Neural progenitor cell (in vitro differentiated cells): Measurements from ENCODE around the gene NOBOX.
"Not testable (repeated sequence)": the region's sequence is repeated elsewhere in the genome, so short reads cannot be mapped to it uniquely, and the experiment has no call there.

Experiments used
- CTCF ChIP-seq: fragments of 200-600 bp; sonication (generic); IDR thresholded peaks from 2 replicates; pipeline ENCODE4 v1.5.1; 2017; ENCODE audit warnings: antibody characterized with exemption, mild to moderate bottlenecking
- EZH2 ChIP-seq: fragments of 200-600 bp; sonication (generic); IDR thresholded peaks from 2 replicates; pipeline ENCODE4 v1.6.1; 2017; ENCODE audit warnings: antibody characterized with exemption, mild to moderate bottlenecking, moderate library complexity

GRCh38 chr7:144356185-144356584 lies 47.3 kb downstream of the NOBOX start:
- TF ChIP-seq CTCF, EZH2: not testable (repeated sequence)
